HepG2 (cell line): ENCODE data around the gene TREM1. TPM values are rescaled to one million over a fixed set of nuclear protein-coding genes. Genes with fewer than 3 reads are reported as not detected.

ENCODE experiments used
- ATAC-seq: fragments of 200-7000 bp; cut with Tn5 transposase; 3 replicates; pipeline ENCODE4 v1.9.1; 2020; ENCODE audit warnings: mild to moderate bottlenecking, moderate library complexity
- BruUV-seq: library from RNA; stranded (reverse); fragments of 400-500 nt; replicated peaks from 2 replicates; lab custom pipeline; 2021; lab: Mats Ljungman, UMichigan
- CTCF ChIA-PET: fragments of 300-600 bp; formaldehyde crosslinking; extraction: SDS; loops from one replicate; lab custom pipeline; 2021; ENCODE audit warnings: low total read pairs, inconsistent platforms, low intra/inter-chr PET ratio; lab: Yijun Ruan, JAX
- POLR2A ChIA-PET: fragments of 350-600 bp; sonication (Branson Sonifier 250); formaldehyde crosslinking; loops from one replicate; lab custom pipeline; 2020; ENCODE audit warnings: antibody characterized with exemption, inconsistent platforms; lab: Yijun Ruan, JAX
- DNase-seq: peaks from one replicate; pipeline ENCODE4 v3.0.0-alpha.2; 2015; ENCODE audit warnings: low spot score
- FAIRE-seq: peaks from 3 replicates; lab custom pipeline; 2011; peaks lifted over from hg19 to GRCh38; lab: Jason Lieb, UNC
- H2AFZ ChIP-seq: one replicate; pipeline ENCODE4 v1.6.1; 2011; ENCODE audit warnings: low read length, inconsistent platforms
- H3K27ac ChIP-seq: fragments of 300-600 bp; 3 replicates; pipeline ENCODE4 v1.8.0; 2011; ENCODE audit warnings: mixed run types, mild to moderate bottlenecking, mixed read lengths, low read length, inconsistent platforms; ENCODE audit not compliant: insufficient read depth; ENCODE audit errors: extremely low read length
- H3K27me3 ChIP-seq, 2 experiments: fragments of 200-600 bp in 1 of 2; 2 replicates in 1 of 2; 3 replicates in 1 of 2; pipeline versions ENCODE4 v1.6.0 to v1.8.0; 2011; ENCODE audit warnings: low read length in 2 of 2, mild to moderate bottlenecking in 2 of 2, moderate library complexity in 2 of 2, inconsistent platforms in 1 of 2; ENCODE audit not compliant: insufficient read depth in 2 of 2, control insufficient read depth in 1 of 2
- H3K36me3 ChIP-seq, 2 experiments: fragments of 200-600 bp in 1 of 2; replicated peaks in 1 of 2; 2 replicates in 1 of 2; 3 replicates in 1 of 2; pipeline versions ENCODE4 v1.5.1 to v1.8.0; 2011; ENCODE audit warnings: low read length in 2 of 2, inconsistent platforms in 1 of 2; ENCODE audit not compliant: insufficient read depth in 2 of 2, control insufficient read depth in 1 of 2
- H3K4me1 ChIP-seq: 2 replicates; pipeline ENCODE4 v1.5.1; 2012; ENCODE audit warnings: low read length, inconsistent platforms; ENCODE audit not compliant: insufficient read depth
- H3K4me2 ChIP-seq: 2 replicates; pipeline ENCODE4 v1.6.0; 2011; ENCODE audit warnings: low read depth, low read length, inconsistent platforms
- H3K4me3 ChIP-seq, 3 experiments: fragments of 200-600 bp in 1 of 3; sonication (generic), shearing (Covaris generic) in 1 of 3; replicated peaks in 1 of 3; 2 replicates each; pipeline ENCODE4 v1.5.1; 2011 to 2016; ENCODE audit warnings: low read length in 3 of 3, inconsistent platforms in 2 of 3, low read depth in 2 of 3, mild to moderate bottlenecking in 2 of 3, control low read depth in 1 of 3, mixed read lengths in 1 of 3; ENCODE audit not compliant: insufficient read depth in 1 of 3
- H3K79me2 ChIP-seq: one replicate; pipeline ENCODE4 v1.6.1; 2011; ENCODE audit warnings: low read length, inconsistent platforms; ENCODE audit not compliant: insufficient read depth
- H3K9ac ChIP-seq: 2 replicates; pipeline ENCODE4 v1.6.0; 2011; ENCODE audit warnings: mild to moderate bottlenecking, low read depth, low read length, inconsistent platforms; ENCODE audit not compliant: insufficient read depth
- H3K9me3 ChIP-seq: 2 replicates; pipeline ENCODE4 v1.5.1; 2012; ENCODE audit warnings: mild to moderate bottlenecking, low read length
- H4K20me1 ChIP-seq: 2 replicates; pipeline ENCODE4 v1.6.0; 2011; ENCODE audit warnings: inconsistent platforms, mild to moderate bottlenecking, low read length, moderate library complexity; ENCODE audit not compliant: insufficient read depth
- BHLHE40 ChIP-seq: IDR thresholded peaks from 2 replicates; pipeline ENCODE4 v1.6.1; 2011; ENCODE audit warnings: low read length, improper control_type of control experiment
- RAD51 ChIP-seq: fragments of 450-650 bp; IDR thresholded peaks from 2 replicates; pipeline ENCODE4 v1.6.1; 2016; ENCODE audit warnings: borderline replicate concordance
- RARG ChIP-seq: sonication (generic); formaldehyde crosslinking; IDR thresholded peaks from 2 replicates; pipeline ENCODE4 v1.4.0; 2020; ENCODE audit warnings: low read depth, mild to moderate bottlenecking, missing genetic modification reagents
- RFX5 ChIP-seq: IDR thresholded peaks from 2 replicates; pipeline ENCODE4 v1.6.1; 2011; ENCODE audit warnings: low read depth, low read length, improper control_type of control experiment
- TAF15 ChIP-seq: fragments of 200-400 bp; formaldehyde crosslinking; IDR thresholded peaks from one replicate; pipeline ENCODE4 v1.6.1; 2018; ENCODE audit warnings: mild to moderate bottlenecking, low read depth, low read length; ENCODE audit not compliant: poor library complexity, severe bottlenecking
- WGBS: methylation state at CpG from one replicate; pipeline ENCODE4 v1.1.6; 2017; ENCODE audit warnings: low lambda C conversion rate; 5-methylcytosine and 5-hydroxymethylcytosine counted together
- in situ Hi-C: cut with HindIII; loops from 2 replicates; pipeline ENCODE4 v1.10.0; 2017; ENCODE audit warnings: low pct_unique_long_range_greater_than_20kb; ENCODE audit not compliant: extremely low pct_ligation_motif_present
- intact Hi-C: fragments of 100-400 bp; cut with micrococcal nuclease; formaldehyde crosslinking; loops from one replicate; pipeline ENCODE4 v1.10.0; 2022; ENCODE audit not compliant: unreplicated experiment
- polyA plus RNA-seq, 8 experiments: library from polyadenylated mRNA; depleted of rRNA in 3 of 8; stranded (reverse) in 7 of 8; unstranded in 1 of 8; fragments of >200 nt; fragmentation: Illumina TruSeq in 4 of 8; extraction: Trizol in 4 of 8; gene quantifications; 2 replicates each; pipeline versions ENCODE4 v1.2.1 to v1.2.3, GENCODE V29; 2011 to 2016; ENCODE audit warnings: low read depth in 4 of 8, missing spikeins in 1 of 8, mixed read lengths in 1 of 8; ENCODE audit not compliant: insufficient read depth in 1 of 8
- total RNA-seq, 5 experiments: library from RNA; depleted of rRNA; stranded (reverse); fragments of >200 nt; fragmentation: Illumina TruSeq; extraction: Trizol; gene quantifications; 2 replicates each; pipeline ENCODE4 v1.2.3, GENCODE V29; 2016; ENCODE audit warnings: low read depth in 1 of 5
- TF ChIP-seq, protein P1 (sequence below): fragments of 450-650 bp; IDR thresholded peaks from 2 replicates; pipeline ENCODE4 v1.6.1; 2016
- TF ChIP-seq, protein P2 (sequence below), 2 experiments: sonication (generic) in 1 of 2; formaldehyde crosslinking in 1 of 2; IDR thresholded peaks; 2 replicates each; pipeline versions ENCODE4 v1.5.1 to v1.6.1; 2011 to 2020; ENCODE audit warnings: borderline replicate concordance in 1 of 2, low read depth in 1 of 2, low read length in 1 of 2, mild to moderate bottlenecking in 1 of 2, missing genetic modification reagents in 1 of 2, moderate library complexity in 1 of 2

Gene TREM1
- total and polyA plus RNA-seq, 2 of the 13 experiments (the other 11 are each of a cell fraction or from before 2014, with no cell fraction given): 0.49 TPM; not detected in 1

DNA sequence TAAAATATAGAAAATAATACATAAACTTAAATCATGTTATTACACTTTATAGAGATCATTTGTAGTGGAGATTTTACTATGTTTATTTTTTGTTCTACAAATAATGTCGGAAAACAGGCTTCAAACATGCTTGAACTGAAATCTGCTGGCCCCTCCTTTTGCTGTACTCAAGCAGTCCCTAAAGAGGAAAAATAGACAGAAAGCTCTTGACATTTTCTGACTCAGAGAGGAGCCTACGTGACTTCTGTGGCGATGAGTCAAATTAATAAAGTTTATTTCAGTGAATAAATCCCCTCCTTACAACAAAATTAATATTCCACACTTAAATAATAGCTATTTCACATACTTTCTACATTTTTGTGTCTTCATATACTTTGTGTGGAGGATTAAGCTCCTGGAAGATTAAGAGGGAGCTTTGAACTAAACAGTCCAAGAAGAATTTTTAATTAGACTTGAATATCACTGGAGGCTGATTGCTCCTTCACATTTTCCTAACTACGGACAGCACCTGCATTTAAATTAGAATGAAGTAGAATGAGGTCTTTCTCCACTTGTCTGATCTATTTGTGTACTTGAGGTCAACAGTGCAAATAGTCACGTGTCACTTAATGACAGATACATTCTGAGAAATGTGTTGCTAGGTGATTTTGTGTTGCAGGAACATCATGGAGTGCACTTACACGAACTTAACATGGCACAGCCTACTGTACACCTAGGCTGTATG is 1.7 kb upstream of the TREM1 start:
- in situ Hi-C loops (no loop called here), intact Hi-C loops (no loop called here)
- TF ChIP-seq, protein P1, sequence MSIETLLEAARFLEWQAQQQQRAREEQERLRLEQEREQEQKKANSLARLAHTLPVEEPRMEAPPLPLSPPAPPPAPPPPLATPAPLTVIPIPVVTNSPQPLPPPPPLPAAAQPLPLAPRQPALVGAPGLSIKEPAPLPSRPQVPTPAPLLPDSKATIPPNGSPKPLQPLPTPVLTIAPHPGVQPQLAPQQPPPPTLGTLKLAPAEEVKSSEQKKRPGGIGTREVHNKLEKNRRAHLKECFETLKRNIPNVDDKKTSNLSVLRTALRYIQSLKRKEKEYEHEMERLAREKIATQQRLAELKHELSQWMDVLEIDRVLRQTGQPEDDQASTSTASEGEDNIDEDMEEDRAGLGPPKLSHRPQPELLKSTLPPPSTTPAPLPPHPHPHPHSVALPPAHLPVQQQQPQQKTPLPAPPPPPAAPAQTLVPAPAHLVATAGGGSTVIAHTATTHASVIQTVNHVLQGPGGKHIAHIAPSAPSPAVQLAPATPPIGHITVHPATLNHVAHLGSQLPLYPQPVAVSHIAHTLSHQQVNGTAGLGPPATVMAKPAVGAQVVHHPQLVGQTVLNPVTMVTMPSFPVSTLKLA: 0 out of 2 replicates have a peak, but pooled peaks have one; percentile 11
- TF ChIP-seq RFX5 (peak; percentile 90), BHLHE40 (peak; percentile 58; the same call in 1 of the 2 replicates), RARG (no peak), TAF15 (no peak), RAD51 (peak; percentile 53; the same call in 1 of the 2 replicates)
- TF ChIP-seq, protein P2, sequence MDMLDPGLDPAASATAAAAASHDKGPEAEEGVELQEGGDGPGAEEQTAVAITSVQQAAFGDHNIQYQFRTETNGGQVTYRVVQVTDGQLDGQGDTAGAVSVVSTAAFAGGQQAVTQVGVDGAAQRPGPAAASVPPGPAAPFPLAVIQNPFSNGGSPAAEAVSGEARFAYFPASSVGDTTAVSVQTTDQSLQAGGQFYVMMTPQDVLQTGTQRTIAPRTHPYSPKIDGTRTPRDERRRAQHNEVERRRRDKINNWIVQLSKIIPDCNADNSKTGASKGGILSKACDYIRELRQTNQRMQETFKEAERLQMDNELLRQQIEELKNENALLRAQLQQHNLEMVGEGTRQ (IDR thresholded peaks at IDR 0.05; ENCODE audit: low read depth, low read length): peak; percentile 55
- TF ChIP-seq, protein P2 (CRISPR knock-in tag; IDR thresholded peaks at IDR 0.05; ENCODE audit: borderline replicate concordance): no peak
- H2AFZ ChIP-seq: no peak overlapping the region
- no peak for ATAC-seq
- peak; percentile 53 for FAIRE-seq
- WGBS: 4% methylated on average over 6 of the region's 6 CpGs
- no peaks in the 10 kb centered on the region for H3K9me3 ChIP-seq
- BruUV-seq: no TSS peak
- peak; percentile 47 for DNase-seq
- no peak overlapping the region for H3K4me3 ChIP-seq
- POLR2A ChIA-PET: no interaction called here
- no peak overlapping the region for H3K9ac ChIP-seq
- H3K27ac ChIP-seq: no peak overlapping the region
- no peak overlapping the region for H3K4me2 ChIP-seq
- no peaks in the 10 kb centered on the region for H4K20me1 ChIP-seq
- H3K79me2 ChIP-seq: no peaks in the 10 kb centered on the region
- peaks cover 5% of the 10 kb centered on the region for H3K4me1 ChIP-seq
- no peaks in the 10 kb centered on the region for H3K36me3 ChIP-seq
- peaks cover 6 to 43% of the 10 kb centered on the region in 2 experiments; a peak in 4 of 5 replicates for H3K27me3 ChIP-seq
- CTCF ChIA-PET: no interaction called here
